Measurements from ENCODE around the gene SGCA. TPM values are rescaled to one million over a fixed set of nuclear protein-coding genes. Genes with fewer than 3 reads are reported as not detected.

SGCA gene
- total RNA-seq, 2 donors from 2014 or later, result 1.3 TPM; not detected in 1

- H3K4me3 ChIP-seq, result no peak within 1 kb of the TSS
- 5 to 6% methylated on average over 15 to 34 of the region's 34 CpGs for WGBS, 2 donors
- no peaks in the 10 kb centered on the region for H3K36me3 ChIP-seq (replicated peaks in 1 of 2; ENCODE audit: insufficient read depth in 1 of 2, low read depth in 2 of 2)
- no peak for ATAC-seq
- TF ChIP-seq, protein P1, sequence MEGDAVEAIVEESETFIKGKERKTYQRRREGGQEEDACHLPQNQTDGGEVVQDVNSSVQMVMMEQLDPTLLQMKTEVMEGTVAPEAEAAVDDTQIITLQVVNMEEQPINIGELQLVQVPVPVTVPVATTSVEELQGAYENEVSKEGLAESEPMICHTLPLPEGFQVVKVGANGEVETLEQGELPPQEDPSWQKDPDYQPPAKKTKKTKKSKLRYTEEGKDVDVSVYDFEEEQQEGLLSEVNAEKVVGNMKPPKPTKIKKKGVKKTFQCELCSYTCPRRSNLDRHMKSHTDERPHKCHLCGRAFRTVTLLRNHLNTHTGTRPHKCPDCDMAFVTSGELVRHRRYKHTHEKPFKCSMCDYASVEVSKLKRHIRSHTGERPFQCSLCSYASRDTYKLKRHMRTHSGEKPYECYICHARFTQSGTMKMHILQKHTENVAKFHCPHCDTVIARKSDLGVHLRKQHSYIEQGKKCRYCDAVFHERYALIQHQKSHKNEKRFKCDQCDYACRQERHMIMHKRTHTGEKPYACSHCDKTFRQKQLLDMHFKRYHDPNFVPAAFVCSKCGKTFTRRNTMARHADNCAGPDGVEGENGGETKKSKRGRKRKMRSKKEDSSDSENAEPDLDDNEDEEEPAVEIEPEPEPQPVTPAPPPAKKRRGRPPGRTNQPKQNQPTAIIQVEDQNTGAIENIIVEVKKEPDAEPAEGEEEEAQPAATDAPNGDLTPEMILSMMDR (IDR thresholded peaks at IDR 0.05), result no peak
- peak in 2 of 3 donors; percentile 62 to 68 for TF ChIP-seq POLR2A (IDR thresholded peaks at IDR 0.05)
- peaks cover 27% of the 10 kb centered on the region for H3K4me1 ChIP-seq
- H3K9me3 ChIP-seq, result no peaks in the 10 kb centered on the region
- intact Hi-C loops (cut with DNase I), result loop anchor here (5.0 kb wide), 1 partner anchor 71 kb away; the partner anchor contains the start of gene TMEM92
- peak within 1 kb of the TSS in 3 of 4 donors; percentile 55 to 83 (median 75) for H3K27ac ChIP-seq
- DNase-seq, result peak; percentile 31 to 50 (median 43)
- peaks cover 0 to 12% of the 10 kb centered on the region in 2 donors for H3K27me3 ChIP-seq
These were observed 35.6 kb downstream of the SGCA start, which contains the start of gene COL1A1 for GRCh38 chr17:50201276-50201854. Gene COL1A1 (minus strand): TSS chr17:50201631. CDS start chr17:50201513, 118 bp downstream.

DNA sequence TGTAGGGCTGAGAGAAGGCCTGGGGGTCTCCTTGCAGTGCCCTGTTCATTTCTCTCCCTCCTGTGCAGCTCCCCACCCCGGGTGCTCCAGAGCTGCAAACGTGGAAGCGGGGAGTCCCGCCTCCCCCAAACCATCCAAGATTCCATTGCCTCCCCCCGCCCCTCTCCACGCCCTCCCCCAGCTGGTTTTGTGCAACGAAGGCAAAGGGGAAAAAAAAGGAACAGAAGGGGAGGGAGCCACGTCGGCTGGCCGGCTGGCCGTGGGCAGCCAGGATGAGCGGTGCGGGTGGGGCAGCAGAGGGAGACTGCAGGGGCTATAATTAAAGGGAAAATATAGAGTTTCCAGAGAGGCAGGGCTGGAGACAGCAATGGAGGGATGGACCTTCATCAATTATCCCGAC lies 37.3 kb downstream of the SGCA start:
- DNase-seq, result no peak
- WGBS, 2 donors, result 44 to 50% methylated on average over 14 of the region's 14 CpGs
- Histone ChIP-seq H3K9me3 (no peaks in the 10 kb centered on the region), H3K27me3 (peaks cover 0 to 17% of the 10 kb centered on the region in 2 donors), H3K4me3 (no peak overlapping the region), H3K4me1 (peaks cover 27% of the 10 kb centered on the region), H3K36me3 (replicated peaks in 1 of 2; ENCODE audit: insufficient read depth in 1 of 2, low read depth in 2 of 2) (no peaks in the 10 kb centered on the region), H3K27ac (no peak overlapping the region)
- ATAC-seq, result no peak
- intact Hi-C loops (cut with DNase I), result loop anchor here (5.0 kb wide), 1 partner anchor 69 kb away; the partner anchor contains the start of gene TMEM92
- TF ChIP-seq, protein P1 (IDR thresholded peaks at IDR 0.05), result no peak
- no peak for TF ChIP-seq POLR2A (IDR thresholded peaks at IDR 0.05)

- Histone ChIP-seq H3K27ac (no peak overlapping the region), H3K27me3 (peaks cover 0 to 17% of the 10 kb centered on the region in 2 donors)
These were observed 38.0 kb downstream of the SGCA start for GRCh38 chr17:50203604-50204345.

GRCh38 chr17:50204431-50204830 lies 38.6 kb downstream of the SGCA start:
- no peak for ATAC-seq
- H3K27ac ChIP-seq, result no peak overlapping the region
- 41 to 65% methylated on average over 3 of the region's 3 CpGs for WGBS, 2 donors
- peaks cover 0 to 17% of the 10 kb centered on the region in 2 donors for H3K27me3 ChIP-seq
- intact Hi-C loops (cut with DNase I), result loop anchor here (5.0 kb wide), 1 partner anchor 68 kb away; the partner anchor contains the start of gene TMEM92
- H3K4me3 ChIP-seq, result no peak overlapping the region
- TF ChIP-seq POLR2A (IDR thresholded peaks at IDR 0.05), result no peak
- TF ChIP-seq, protein P1 (IDR thresholded peaks at IDR 0.05), result no peak
- H3K4me1 ChIP-seq, result peaks cover 18% of the 10 kb centered on the region
- no peak for DNase-seq
- no peaks in the 10 kb centered on the region for H3K36me3 ChIP-seq (replicated peaks in 1 of 2; ENCODE audit: insufficient read depth in 1 of 2, low read depth in 2 of 2)
- no peaks in the 10 kb centered on the region for H3K9me3 ChIP-seq

More at GRCh38 chr17:50203604-50204345, 38.0 kb downstream of the SGCA start:
- H3K4me3 ChIP-seq, result no peak overlapping the region
- DNase-seq (no peak), ATAC-seq (no peak)
- peaks cover 24% of the 10 kb centered on the region for H3K4me1 ChIP-seq
- no peaks in the 10 kb centered on the region for H3K36me3 ChIP-seq (replicated peaks in 1 of 2; ENCODE audit: insufficient read depth in 1 of 2, low read depth in 2 of 2)
- 56 to 63% methylated on average over 9 to 13 of the region's 13 CpGs for WGBS, 2 donors
- TF ChIP-seq POLR2A (IDR thresholded peaks at IDR 0.05), result no peak
- TF ChIP-seq, protein P1 (IDR thresholded peaks at IDR 0.05), result no peak
- no peaks in the 10 kb centered on the region for H3K9me3 ChIP-seq
- intact Hi-C loops (cut with DNase I), result loop anchor here (5.0 kb wide), 1 partner anchor 69 kb away; the partner anchor contains the start of gene TMEM92

All from body of pancreas (tissue), 4 donors.